WERI-Rb-1 (cell line): ENCODE data around the gene SCUBE1.

Experiments
- DNase-seq: peaks from one replicate; pipeline ENCODE4 v3.0.0-alpha.2; 2020
- H3K27ac ChIP-seq: fragments of 250-450 bp; sonication (Bioruptor Pico); 2 replicates; pipeline ENCODE4 v1.5.1; 2020; ENCODE audit warnings: mild to moderate bottlenecking, moderate library complexity
- H3K27me3 ChIP-seq: fragments of 250-450 bp; sonication (Bioruptor Pico); 2 replicates; pipeline ENCODE4 v1.5.1; 2021; ENCODE audit warnings: mild to moderate bottlenecking, low read depth, moderate library complexity; ENCODE audit not compliant: insufficient read depth, severe bottlenecking
- H3K36me3 ChIP-seq: fragments of 250-450 bp; sonication (Bioruptor Pico); 2 replicates; pipeline ENCODE4 v1.5.1; 2020; ENCODE audit warnings: mild to moderate bottlenecking, moderate library complexity
- H3K4me3 ChIP-seq: 2 replicates; pipeline ENCODE4 v1.5.1; 2011; ENCODE audit warnings: low read depth, mild to moderate bottlenecking, control low read depth, low read length
- H3K9me3 ChIP-seq: fragments of 250-450 bp; sonication (Bioruptor Pico); 2 replicates; pipeline ENCODE4 v1.5.1; 2021; ENCODE audit warnings: mild to moderate bottlenecking, moderate library complexity; ENCODE audit not compliant: severe bottlenecking
- CTCF ChIP-seq: IDR thresholded peaks from 2 replicates; pipeline ENCODE4 v1.5.1; 2011; ENCODE audit warnings: low read depth, mild to moderate bottlenecking, control low read depth, inconsistent platforms, low read length

The SCUBE1 gene

GRCh38 chr22:43370036-43370435, 26.9 kb upstream of the SCUBE1 start:
- DNase-seq = no peak
- no peaks in the 10 kb centered on the region for H3K27me3 ChIP-seq
- H3K9me3 ChIP-seq = peaks cover 5% of the 10 kb centered on the region
- no peak overlapping the region for H3K27ac ChIP-seq
- TF ChIP-seq CTCF = no peak
- no peaks in the 10 kb centered on the region for H3K36me3 ChIP-seq
- no peak overlapping the region for H3K4me3 ChIP-seq

GRCh38 chr22:43365715-43366440, 22.7 kb upstream of the SCUBE1 start:
- H3K27me3 ChIP-seq = no peaks in the 10 kb centered on the region
- TF ChIP-seq CTCF = no peak
- DNase-seq = no peak
- no peak overlapping the region for H3K27ac ChIP-seq
- H3K4me3 ChIP-seq = no peak overlapping the region
- no peaks in the 10 kb centered on the region for H3K36me3 ChIP-seq
- H3K9me3 ChIP-seq = no peaks in the 10 kb centered on the region

GRCh38 chr22:43364169-43364435, 20.9 kb upstream of the SCUBE1 start:
- no peak for TF ChIP-seq CTCF
- H3K36me3 ChIP-seq = no peaks in the 10 kb centered on the region
- DNase-seq = no peak
- H3K27ac ChIP-seq = no peak overlapping the region
- H3K9me3 ChIP-seq = no peaks in the 10 kb centered on the region
- H3K4me3 ChIP-seq = no peak overlapping the region
- H3K27me3 ChIP-seq = no peaks in the 10 kb centered on the region

- Histone ChIP-seq H3K36me3 (no peaks in the 10 kb centered on the region), H3K9me3 (no peaks in the 10 kb centered on the region), H3K4me3 (no peak overlapping the region), H3K27me3 (no peaks in the 10 kb centered on the region), H3K27ac (no peak overlapping the region)
- TF ChIP-seq CTCF = no peak
- no peak for DNase-seq
Observed at GRCh38 chr22:43363315-43364168, 20.4 kb upstream of the SCUBE1 start.

- H3K4me3 ChIP-seq = no peak overlapping the region
- H3K27me3 ChIP-seq = no peaks in the 10 kb centered on the region
- TF ChIP-seq CTCF = no peak
- H3K27ac ChIP-seq = no peak overlapping the region
- H3K36me3 ChIP-seq = no peaks in the 10 kb centered on the region
- H3K9me3 ChIP-seq = no peaks in the 10 kb centered on the region
- no peak for DNase-seq
Observed at GRCh38 chr22:43360576-43360975, 17.4 kb upstream of the SCUBE1 start.
